CMK (cell line): Measurements from ENCODE around the gene RASL11A.
"Not testable (repeated sequence)": the region's sequence is repeated elsewhere in the genome, so short reads cannot be mapped to it uniquely, and the experiment has no call there.

ENCODE experiments used
- DNase-seq: peaks from one replicate; pipeline ENCODE4 v3.0.0-alpha.2; 2010; ENCODE audit warnings: low read depth

The RASL11A gene

DNA sequence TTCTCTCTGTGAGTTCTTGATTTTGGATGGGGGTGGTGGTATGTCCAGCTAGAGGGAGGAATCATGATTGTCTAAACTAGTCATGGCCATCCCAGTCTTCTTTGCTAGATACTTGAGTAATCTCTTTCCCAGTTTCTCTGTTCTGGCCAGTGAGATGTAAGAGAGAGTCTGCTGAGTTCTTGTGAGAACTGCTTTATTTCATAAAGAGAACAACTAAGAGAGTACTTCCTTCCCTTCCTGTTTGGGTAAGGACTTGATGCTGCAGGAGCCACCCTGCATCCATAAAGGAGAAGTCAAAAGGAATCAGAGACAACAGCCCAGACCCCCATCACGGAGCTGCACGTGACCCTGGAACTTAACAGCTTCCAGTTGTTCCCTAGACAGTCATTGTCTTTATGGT lies 3.0 kb upstream of the RASL11A start:
- no peak for DNase-seq

DNA sequence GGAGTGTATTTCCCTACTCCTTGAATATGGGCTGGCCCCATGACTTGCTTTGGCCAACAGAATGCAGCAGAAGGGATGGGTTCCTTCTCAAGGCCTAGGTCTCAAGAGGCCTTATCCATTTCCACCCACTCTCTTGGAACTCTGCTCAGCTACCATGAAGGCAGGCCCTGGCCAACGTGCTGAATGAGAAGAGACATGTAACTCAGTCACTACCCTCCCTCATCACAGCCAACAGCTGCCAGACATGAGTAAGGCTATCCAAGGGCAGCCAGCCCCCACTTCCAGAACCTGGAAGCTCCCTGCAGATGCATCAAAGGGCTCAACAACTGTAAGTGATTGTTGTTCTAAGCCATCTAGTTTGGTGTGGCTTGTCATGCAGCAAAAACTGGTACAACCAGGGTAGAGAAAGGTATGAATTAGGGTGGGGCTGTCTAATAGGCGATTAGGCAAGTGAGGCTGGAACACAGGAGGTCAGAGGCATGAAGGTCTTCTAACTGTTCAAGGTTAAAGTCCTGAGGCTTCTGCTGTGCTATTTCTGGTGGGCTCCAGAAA lies 1.4 kb upstream of the RASL11A start:
- no peak for DNase-seq

DNA sequence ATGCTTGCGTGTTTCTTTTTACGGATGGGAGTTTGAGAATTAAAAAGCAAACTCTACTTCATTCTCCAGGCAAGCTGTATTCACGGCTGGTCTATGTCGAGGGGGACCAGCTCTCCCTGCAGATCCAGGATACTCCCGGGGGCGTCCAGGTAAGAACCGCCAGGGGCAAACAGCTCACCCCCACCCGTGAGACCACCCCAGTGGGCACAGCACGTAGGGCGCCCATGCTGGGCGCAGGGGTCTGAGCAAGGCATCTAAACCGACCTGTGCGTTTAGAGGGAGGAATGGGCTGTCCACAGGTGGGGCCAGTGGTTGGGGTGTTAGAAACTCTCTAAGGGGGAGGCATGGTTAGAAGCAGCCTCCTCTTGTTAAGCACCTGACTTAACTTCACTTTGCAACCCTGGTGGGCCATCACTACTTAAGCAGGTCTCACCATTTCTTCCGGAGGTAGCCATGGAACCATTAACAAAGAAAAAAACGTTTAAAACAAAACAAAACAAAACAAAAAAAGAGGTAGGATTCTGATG lies 1.0 kb downstream of the RASL11A start:
- no peak for DNase-seq

DNA sequence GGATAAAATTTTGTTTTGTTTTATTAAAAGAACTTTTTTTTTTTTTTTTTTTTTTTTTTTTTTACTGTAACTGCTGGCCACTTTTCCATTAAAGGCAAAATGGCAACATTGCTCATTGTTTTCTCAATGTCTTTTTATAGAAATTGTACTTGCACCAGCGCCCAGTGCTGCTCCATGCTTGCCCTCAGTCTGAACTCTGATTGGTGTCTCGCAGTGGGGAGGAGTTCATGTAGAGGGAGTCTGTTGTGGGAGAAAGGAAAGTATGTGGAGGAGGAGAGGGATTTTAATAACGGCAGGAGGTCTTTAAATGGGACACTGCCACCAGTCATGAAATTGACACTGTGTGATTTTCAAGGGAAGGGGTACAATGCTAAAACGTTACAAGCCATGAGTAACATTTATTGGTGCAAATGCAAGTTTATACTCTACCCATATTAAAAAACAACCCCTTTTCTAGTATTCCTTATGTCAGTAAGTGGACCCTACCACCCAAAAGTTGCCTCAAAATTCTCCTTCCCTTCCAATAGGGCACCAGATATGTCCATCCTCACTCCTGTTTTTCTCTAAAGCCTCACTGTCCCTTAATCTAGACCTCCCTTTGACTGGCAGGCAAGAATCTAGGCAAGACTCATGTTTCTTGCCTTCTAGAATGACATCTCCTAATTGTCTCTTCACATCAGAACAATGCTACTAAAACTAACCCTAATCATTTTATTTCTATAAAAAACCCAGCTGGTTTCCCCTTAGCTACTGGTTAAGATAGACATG lies 3.2 kb downstream of the RASL11A start:
- DNase-seq: no peak

DNA sequence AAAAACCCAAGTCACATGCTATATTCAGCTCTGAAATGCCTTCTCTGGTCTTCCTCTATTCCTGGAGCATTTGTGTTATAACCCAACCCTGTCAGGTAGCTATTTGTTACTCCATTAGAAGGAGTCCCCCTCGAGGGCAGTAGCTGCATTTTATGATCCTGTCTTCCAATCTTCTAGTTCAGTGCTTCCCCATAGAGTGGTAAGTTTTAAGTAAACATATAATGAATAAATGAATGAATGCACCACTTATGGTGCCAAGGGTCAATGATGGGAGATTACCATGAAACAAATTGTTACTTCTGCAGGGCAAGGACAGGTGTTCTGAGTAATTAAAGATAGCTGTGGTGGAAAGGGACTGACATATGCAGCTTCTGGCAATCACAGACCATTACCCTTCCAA lies 4.0 kb downstream of the RASL11A start:
- no peak for DNase-seq

DNA sequence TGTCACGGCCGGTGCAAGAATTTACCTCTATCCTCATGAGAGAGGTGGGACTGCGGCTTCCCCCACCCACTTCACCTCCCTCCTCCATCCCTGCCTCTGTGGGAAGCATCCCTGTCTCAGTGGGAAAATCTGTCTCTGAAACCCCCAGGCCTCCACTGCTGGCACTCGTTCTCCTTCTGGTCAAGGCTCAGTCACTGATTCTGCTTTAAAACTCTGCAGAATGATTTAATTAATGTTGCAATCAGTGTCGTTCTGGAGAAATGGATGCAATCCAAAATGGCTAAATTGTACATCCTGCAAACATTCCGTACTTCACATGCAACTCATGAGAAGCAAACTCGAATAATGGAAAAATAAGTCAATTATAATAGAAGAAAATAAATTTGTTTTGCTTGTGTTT lies 5.6 kb downstream of the RASL11A start:
- DNase-seq: no peak

DNA sequence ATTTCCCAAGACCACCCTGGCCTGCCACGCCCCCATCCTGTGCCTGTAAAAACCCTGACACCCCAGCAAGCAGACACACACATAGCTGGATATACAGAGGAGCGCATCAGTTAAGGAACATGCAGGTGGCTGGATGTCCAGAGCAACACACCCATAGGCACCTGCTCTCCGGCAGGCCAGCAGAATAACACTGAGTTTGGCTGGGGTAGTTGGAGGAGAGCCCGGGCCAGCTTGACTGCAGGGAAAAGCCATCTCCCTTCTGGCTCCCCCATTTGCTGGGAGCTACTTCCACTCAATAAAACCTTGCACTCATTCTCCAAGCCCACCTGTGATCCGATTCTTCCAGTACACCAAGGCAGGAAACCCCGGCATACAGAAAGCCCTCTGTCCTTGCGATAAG lies 8.9 kb downstream of the RASL11A start:
- DNase-seq: no peak

DNA sequence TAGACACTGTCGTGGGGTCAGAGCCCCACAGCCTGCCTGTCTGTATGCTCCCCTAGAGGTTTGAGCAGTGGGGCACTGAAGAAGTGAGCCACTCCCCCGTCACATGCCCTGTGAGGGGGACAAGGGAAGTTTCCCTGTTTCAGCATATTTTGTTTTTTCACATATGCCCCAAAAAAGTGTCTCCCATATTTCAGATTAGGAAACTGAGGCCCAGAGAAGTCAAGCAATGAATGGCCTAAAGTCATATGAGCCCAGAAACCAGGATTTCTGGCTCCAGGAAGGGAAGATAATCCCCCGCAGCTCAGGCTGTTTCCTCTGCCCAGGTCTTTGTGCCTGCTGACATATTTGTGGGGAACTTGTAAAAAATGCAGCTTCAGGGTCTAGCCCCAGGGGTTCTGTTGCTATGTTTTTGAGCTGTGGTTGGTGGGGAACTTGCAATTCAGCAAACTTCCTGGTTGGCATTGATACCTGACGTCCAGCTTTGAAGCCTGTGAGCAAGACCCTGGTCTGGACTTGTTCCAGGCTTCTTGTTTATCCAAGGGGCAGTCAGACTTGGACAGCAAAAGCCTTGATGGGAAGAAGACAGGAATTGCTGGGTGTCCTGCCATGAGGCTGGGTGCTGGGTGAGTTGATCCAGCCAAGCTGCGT lies 9.5 kb downstream of the RASL11A start:
- DNase-seq: no peak

DNA sequence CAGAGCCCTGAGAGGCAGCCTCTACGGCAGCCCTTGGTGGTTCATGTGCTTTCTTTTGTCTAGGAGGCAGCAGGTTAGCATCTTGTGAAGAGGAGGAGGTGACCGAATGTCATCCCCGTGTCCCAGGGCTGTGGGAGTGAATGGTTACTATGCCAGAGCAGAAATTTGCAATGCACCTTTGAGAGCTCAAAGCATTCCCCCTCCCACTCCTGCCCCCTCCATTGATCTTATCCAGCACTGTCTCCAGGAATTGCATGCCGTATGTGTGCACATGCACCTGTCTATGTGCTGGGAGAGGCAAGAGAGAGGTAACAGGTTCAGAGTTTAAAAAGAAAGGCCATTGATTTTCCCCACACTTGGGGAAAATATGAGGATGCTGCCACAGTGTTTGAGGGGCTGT lies 10.2 kb downstream of the RASL11A start:
- no peak for DNase-seq

DNA sequence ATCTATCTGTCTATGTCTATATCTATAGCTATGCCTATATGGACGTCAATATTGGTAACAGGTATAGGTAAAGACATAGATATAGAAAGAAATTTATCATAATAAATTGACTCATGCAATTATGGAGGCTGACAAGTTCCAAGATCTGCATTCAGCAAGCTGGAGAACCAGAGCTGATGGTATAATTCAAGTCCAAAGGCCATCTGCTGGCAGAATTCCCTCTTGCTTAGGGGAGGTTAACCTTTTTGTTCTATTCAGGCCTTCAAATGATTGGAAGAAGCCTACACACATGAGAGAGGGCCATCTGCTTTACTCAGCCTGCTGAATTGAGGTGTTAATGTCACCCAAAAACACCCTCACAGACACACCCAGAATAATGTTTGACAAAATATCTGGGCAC lies 10.8 kb downstream of the RASL11A start:
- no peak for DNase-seq

DNA sequence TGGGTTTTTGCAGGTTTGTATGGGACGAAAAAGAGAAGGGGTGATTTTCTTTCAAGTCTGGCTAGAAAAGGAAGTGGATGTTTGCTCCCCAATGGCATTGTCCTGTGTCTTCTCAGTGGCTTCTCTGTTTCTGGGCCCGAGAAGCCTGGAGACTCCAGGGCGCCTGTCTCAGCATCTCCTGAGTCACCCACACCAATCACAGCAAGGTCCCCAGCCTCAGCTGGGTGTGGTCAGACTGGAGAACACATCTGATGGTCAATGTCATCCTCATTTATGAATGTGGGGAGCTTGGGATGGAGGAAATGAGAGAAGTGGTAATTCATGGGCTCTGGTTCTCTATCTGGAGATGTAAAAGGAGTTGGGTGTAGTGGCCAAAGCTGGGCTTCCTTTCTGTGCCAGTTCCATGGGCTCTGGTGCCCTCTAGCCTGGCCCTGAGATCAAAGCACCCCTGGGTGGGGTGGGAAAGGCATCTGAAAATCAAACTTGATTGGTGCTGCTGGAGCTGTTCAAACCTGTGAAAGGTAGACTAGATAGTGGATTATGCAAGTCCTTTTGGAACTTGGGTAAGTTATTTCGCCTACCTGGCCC lies 13.4 kb downstream of the RASL11A start:
- DNase-seq: no peak

DNA sequence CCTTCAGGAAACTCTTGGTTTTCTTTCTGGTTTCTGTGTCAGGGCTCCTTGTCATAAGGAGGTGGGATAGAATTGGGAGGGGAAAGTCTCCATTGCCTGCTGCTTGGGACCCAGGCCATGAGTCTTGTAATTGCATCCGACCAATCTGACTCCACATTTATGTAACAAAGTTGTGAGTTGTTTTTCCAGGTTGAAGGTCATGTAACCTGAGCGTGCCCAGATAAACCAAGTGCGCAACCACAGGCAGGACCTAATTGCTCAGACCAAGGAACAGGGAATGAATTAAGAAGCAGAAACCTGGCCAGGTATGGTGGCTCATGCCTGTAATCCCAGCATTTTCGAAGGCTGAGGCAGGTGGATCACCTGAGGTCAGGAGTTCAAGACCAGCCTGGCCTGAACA lies 17.8 kb downstream of the RASL11A start:
- DNase-seq: no peak

DNA sequence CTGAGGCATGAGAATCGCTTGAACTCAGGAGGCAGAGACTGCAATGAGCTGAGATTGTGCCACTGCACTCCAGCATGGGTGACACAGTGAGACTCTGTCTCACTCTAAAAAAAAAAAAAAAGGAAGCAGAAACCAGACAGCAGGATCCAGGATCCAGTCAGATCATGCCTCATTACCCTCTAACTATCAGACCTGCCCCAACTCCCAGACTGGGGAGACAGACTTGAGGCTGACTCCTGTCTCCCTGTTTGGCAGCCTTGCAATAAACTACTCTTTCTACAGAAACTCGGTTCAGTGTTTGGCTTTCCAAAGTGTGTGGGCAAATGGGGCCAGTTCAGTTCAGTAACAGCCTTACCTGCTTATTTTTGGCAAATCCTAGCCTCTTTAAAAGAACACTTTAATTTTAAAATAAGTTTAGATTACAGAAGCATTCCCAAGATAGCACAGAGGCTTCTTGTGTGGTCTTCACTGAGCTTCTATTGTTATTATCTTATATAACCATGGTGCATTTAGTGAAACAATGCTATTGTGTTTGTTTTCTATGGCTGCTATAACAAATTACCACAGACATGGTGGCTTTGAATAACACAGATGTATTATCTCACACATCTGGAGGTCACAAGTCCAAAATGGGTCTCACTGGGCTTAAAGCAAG lies 18.5 kb downstream of the RASL11A start:
- DNase-seq: no peak

DNA sequence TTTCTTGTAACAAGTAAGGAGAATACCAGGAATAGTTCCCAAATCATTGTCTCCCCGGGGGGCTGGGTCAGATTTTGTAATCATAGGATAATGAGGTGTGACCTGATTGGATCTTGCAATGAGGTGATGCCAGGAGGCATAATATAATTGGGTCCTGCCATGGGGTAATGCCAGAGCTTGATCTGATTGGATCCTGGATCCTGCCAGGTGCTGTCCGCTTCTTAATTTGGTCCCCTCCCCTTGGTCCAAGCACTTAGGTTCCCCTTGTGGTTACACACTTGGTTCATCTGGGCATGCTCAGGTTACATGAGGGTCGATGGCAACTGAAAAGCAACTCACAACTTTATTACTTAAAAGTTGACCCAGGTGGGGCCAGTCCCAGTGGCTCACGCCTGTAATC lies 20.1 kb downstream of the RASL11A start:
- DNase-seq: no peak

DNA sequence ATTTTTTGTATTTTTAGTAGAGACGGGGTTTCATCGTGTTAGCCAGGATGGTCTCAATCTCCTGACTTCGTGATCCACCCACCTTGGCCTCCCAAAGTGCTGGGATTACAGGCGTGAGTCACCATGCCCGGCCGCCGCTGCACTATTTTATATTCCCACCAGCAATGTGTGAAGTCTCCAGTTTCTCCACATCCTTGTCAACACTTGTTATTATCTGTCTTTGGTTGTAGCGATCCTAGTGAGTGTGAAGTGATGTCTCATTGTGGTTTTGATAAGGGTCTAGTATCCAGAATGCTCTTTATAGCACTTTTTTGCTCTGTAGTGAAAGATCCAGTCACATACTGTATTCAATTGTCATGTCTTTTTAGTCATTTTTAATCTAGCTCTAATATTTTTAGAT lies 21.3 kb downstream of the RASL11A start:
- not testable (repeated sequence) for DNase-seq

DNA sequence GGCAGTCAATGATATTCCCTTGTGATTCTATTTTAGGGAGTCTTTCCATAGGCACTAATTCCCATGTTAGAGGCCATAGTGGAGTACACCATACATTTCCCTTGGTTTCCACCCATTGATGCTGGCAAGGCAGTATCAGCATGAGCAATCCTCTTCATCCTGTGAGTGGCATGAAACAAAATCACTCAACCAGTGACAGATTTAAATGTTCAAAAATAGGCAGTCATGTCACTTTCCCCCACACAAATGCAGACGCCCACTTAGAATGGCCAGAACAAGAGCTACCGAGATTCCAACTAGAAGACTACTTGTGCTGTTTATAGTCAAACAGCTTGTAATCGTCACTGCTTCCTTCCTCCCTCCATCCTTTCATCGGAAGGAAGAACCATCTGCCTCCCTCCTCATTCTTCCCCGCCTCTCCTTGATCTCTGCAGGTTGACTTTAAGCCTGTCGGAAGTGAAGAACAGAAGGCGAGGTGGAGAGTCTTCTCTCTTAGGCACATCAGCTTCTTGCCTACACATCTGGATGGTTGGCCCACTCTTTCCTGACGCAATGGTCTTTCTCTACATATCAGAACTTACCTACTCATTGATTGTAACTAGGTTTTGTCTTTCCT lies 22.6 kb downstream of the RASL11A start:
- no peak for DNase-seq

DNA sequence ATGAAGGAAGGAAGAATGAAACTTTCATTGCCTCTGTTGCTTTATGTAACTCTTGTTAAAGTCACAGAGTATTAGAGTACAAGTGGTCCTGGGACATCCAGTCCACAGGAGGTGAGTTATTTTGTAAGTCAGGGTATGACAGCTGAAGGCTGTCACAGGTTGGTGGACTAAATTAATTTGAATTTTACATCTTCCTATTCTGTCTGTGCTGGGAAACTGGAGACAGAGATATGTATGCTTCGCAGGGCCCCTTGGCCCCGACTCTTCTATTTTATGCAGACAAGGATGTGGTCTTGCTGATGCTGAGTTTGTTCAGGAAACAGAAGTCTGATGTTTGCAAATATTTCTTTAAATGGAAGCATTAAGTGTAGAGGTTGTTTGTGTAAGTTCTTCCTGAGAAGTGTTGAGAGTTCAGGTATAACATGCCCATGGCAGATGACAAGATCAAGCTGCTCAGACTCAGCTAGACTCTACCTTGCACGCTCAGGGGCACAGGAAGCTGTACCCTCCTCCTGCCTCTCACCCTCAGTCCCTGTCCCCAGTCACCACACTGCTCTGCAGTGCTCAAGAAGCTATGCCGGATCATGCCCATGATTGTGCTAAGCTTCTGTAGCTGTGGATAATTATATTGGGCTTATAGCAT lies 23.4 kb downstream of the RASL11A start:
- DNase-seq: no peak

DNA sequence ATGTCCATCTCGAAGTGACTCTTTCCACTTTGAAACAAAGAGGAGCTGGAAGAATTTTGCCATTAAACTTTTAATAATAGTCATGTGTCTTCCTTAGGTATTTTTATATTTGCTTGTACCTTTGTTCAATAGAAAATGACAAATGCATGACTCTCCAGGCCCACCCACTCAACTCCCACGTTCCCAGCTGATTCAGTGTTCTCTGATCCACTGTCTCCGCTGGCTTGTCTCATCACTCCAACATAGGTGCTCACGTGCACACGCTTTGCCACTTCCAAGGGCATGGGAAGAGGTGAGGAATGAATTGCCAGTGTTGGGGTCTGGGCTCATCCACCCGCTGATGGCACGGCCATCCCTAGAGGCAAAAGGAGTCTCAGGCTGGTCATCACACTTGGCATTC lies 24.5 kb downstream of the RASL11A start:
- no peak for DNase-seq

DNA sequence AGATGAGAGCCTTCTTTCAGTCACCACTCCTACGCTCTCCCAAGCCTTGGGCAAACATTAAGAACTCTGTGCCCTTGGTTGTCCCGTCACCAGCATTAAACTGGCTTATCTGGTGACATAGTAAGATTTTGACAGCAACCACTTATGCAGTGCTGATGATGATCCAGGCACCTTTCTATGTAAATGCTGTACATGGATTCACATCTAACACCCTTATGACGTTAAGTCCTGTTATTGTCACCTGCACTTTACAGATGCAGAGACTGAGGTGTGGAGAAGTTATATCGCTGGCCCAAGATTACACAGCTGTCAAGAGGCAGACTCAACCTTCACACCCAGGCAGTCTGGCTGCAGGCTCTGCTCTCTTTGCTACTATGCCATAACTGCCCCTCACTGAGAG lies 25.0 kb downstream of the RASL11A start:
- DNase-seq: no peak

DNA sequence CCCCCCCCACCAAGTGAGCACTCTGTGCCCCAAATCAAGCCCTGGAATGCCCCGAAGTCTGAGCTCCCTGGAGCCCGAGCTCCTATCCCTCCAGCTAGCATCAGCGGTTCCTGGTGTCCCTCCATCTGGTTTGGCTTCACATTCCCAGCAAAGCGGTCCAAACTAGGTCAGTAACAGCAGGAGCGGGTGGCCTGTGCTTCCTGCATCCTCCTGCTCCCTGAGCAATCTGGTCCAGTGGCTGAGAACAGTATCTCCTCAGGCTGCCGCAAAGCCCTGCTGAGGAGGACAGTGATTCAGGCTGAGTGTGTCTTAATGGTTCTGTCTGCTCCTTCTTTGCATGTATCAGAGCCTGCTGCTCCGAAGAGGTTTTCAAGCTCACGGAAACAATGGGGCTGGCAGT lies 25.9 kb downstream of the RASL11A start:
- DNase-seq: no peak

DNA sequence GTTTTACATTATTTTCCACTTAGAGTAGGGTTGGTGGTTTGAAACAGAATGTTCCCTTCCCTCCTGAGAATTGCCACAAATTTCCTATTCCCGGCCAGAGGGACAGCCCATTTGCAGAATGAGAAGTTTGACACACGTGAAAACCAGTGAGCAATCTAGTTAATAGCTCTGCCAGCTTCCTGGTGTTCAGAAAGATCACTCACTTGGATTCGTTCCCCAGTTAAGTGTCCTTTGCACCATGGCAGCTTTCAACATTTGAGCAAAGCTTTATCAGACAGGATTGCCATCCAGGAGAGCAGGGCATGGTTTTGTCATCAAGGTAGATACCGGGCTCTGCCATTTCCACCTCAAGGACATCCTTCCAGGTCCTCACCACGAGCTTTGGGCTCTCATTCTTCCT lies 28.2 kb downstream of the RASL11A start:
- DNase-seq: no peak

DNA sequence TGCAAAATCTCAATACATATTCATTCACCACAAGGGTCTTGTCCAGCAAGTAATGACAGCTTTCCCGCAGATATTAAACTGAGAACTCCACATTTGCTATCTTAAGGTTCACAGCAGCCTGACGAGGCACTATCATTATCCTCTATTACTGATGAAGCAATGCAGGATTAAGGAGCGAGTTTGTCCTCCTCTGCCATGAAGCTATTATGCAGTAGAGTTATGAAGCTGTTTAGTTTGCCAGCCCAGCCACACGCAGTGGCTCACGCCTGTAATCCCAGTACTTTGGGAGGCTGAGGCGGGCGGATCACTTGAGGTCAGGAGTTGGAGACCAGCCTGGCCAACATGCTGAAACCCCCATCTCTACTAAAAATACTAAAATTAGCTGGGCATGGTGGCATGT lies 29.8 kb downstream of the RASL11A start:
- DNase-seq: not testable (repeated sequence)
